Gastrocnemius medialis (tissue), 4 donors: ENCODE data around the gene PDE4B.

Experiments
- CTCF ChIP-seq, 5 experiments: fragments of 450-650 bp in 3 of 5; fragments of 200-600 bp in 2 of 5; sonication (generic) in 2 of 5; IDR thresholded peaks in 4 of 5; conservative IDR thresholded peaks in 1 of 5; 1 replicate in 4 of 5; 2 replicates in 1 of 5; pipeline ENCODE4 v1.5.1; 2016 to 2019; ENCODE audit warnings: antibody characterized with exemption in 5 of 5, mild to moderate bottlenecking in 3 of 5, moderate library complexity in 3 of 5
- POLR2A ChIP-seq, 2 donors: fragments of 450-650 bp; IDR thresholded peaks; one replicate each; pipeline ENCODE4 v1.6.1; 2017; ENCODE audit warnings: antibody characterized with exemption in 2 of 2, mild to moderate bottlenecking in 2 of 2, moderate library complexity in 2 of 2

GRCh38 chr1:66396212-66396890 lies 603.7 kb downstream of the PDE4B start:
- no peak for TF ChIP-seq POLR2A (IDR thresholded peaks at IDR 0.05)
- no peak for TF ChIP-seq CTCF (IDR thresholded peaks at IDR 0.05 in 4 of 5, conservative IDR thresholded peaks at IDR 0.05 in 1 of 5)
